ENCODE results near the gene EPHB2.

DNA sequence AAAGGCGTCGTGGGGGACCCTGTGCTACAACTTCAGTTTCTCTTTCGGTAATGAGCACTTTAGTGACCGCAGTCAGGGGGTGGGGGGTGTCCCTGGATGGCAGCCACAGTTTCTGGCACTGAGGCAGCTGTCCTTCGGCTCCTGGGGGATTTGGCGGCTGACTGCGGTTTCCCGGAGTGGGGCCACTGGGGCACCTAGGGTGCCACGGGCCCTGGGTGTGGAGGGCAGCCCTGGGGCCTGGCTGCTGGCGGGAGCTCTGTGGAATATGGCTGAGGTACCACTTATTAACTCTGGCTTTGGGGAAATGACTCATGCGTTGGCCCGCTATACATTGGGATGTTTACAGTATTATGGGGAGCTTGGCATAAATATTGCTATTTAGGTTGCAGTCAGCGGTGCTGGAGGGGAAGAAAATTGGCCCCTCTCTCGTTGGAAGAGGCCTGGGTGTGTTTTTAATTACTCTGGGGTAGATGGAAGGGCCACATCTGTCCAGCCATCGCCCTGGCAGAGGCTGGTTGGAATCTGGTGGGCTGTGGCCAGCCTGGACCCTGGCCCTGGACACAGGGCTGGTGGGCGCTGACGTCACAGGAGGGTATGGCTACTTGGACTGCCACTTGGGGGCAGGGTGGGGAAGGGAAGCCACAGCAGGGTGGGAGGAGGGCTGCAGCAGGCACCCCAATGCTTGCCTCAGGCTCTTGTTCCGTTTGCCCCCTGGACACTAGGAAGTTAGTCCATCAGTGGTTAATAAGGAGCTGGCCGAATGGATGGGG is 2.0 kb downstream of the EPHB2 start:
- TF ChIP-seq CTCF (conservative IDR thresholded peaks at IDR 0.05; ENCODE audit: low read length) (no peak), EZH2phosphoT487 (IDR thresholded peaks at IDR 0.05; ENCODE audit: borderline replicate concordance, low read depth, low read length) (no peak)
